GM20000 (cell line): ENCODE data around the gene EIF1AX.

ENCODE experiments used
- DNase-seq: peaks from one replicate; pipeline ENCODE4 v3.0.0; 2012; ENCODE audit warnings: low spot score
- CTCF ChIP-seq: IDR thresholded peaks from 2 replicates; pipeline ENCODE4 v1.5.1; 2012; ENCODE audit warnings: mild to moderate bottlenecking, control low read depth; ENCODE audit errors: extremely low read depth, missing control alignments

Gene EIF1AX

DNA sequence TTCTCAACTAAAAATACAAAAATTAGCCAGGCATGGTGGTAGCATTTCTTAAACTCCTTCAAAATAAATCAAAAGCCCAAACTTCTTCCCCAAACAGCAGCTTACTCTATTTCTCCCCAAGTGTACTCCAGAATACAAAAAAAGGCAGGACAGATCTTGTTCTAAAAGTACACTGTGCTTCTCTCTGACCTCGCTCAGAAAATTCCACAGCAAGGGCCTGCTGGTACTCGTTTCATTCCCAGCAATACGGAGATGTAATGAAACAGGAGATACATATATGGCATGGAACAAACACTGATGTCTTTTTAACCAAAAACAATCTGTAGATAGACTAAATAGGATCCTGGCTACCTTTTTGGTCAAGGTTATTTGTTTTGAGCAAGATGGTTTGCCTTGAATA, 50.1 kb downstream of the EIF1AX start:
- no peak for DNase-seq
- no peak for TF ChIP-seq CTCF

DNA sequence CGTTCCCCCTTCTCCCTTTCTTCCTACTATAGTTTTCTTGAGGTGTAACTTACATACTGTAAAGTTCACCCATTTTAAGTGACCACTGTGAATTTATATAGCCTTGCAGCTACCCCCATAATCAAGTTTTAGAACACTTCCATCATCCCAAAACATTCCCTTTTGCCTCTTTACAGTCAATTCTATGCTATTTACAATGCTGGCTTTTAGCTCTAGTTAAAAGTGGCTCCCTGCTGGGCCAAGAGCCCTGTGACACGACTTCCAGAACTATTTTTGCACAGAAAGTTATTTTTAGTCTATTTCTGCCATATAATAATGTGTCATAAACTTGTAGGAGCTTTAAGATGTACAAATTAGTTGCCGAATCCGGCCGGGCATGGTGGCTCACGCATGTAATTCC, 51.8 kb downstream of the EIF1AX start:
- TF ChIP-seq CTCF = no peak
- no peak for DNase-seq

GRCh38 chrX:20080277-20080676, 61.4 kb downstream of the EIF1AX start:
- no peak for DNase-seq
- TF ChIP-seq CTCF = no peak
